Inferior parietal cortex (tissue), 1 donor: ENCODE data around the gene NTNG1.

Experiments
- DNase-seq: peaks from one replicate; pipeline ENCODE4 v3.0.0-alpha.2; 2016; ENCODE audit errors: extremely low spot score

The NTNG1 gene

GRCh38 chr1:107262467-107263286 is 121.8 kb downstream of the NTNG1 start:
- DNase-seq, result no peak

DNA sequence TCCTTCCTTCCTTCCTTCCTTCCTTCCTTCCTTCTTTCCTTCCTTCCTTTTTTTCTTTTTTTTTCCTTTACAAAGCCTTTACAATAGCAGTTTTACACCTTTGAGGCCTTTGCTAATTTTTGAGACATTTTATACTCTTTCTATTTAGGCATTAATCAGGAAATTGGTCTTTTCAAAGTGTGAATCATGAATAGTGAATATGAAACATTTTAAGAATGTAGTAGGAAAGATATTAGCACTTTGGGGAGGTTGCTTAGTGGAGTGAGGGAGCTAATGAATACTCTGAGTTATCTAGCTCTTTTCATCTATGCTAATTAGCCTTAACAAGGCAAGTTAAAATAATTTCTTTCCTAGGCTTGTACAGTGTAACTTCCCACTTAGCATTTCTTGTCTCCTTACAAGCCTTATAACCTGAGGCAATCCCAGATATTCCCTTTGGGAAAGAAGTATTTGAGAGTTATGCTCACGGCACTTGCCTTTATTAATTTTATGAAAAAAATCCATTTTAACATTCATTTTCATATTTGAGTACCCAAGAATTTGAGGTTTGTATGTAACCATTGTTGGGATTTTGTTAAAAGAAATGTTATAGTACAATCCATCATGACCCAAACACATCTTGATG is 122.6 kb downstream of the NTNG1 start:
- DNase-seq, result no peak

- no peak for DNase-seq
Observed at GRCh38 chr1:107264007-107264406, 123.2 kb downstream of the NTNG1 start.

DNA sequence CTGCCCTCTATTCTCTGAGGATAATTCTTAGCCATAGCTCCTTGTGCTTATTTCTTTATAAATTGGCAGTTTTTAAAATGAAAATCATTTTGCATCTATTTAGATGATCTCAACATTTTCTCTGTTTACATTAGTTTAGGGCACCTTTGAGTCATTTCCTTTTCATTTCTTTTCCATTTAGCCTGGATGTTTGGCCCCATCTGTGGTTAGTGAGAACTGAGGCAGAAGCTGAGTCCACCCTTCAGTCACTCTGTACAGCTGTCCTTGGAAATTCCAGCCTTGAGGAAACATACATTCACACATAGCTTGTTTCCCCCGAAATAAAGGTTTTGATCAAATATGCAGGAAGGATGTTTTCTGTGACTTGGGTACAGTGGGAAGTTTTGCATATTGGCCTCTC is 123.7 kb downstream of the NTNG1 start:
- DNase-seq, result no peak

GRCh38 chr1:107267489-107267888 is 126.7 kb downstream of the NTNG1 start:
- DNase-seq, result no peak

- no peak for DNase-seq
Observed at GRCh38 chr1:107272321-107272720, 131.5 kb downstream of the NTNG1 start.

- DNase-seq, result no peak
Observed at GRCh38 chr1:107273515-107273914, 132.7 kb downstream of the NTNG1 start.

- no peak for DNase-seq
Observed at GRCh38 chr1:107274227-107274626, 133.4 kb downstream of the NTNG1 start.

DNA sequence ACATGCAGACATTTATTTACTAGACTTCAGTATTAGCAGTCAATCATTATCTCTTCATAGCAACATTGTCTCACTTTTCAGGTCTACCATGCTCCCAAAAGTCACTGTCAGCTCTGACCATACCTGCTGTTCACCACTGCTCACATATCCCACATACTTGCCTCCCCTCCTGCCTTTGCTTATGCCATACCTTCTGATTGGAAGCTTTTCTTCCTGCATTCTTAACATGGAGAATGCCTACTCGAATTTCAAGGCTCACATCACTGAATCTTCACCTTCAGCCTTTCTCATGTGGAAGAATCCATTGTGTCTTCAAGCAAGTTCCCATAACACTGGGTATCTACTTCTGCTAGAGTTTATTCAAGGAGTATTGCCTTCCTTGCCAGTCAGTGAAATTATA is 135.4 kb downstream of the NTNG1 start:
- no peak for DNase-seq

DNA sequence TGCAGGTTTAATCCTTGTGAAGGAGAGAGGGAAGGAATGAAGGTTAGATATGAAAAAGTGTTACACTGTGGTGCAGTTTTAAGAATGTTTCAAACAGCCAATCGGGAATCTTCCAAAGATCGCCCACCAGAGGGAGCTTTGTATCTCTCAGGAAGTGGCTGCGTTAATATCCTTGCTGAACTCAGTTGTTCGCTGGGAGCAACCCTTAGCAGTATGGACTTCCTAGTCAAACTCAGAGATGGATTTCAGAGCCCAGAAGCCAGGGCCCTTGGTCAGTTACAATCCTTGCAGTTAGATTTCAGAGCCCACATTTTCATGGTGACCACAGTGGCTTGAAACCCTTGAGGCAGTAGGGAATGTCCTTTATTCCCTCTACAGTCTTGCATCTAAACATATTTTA is 136.2 kb downstream of the NTNG1 start:
- DNase-seq, result peak; percentile 43

DNA sequence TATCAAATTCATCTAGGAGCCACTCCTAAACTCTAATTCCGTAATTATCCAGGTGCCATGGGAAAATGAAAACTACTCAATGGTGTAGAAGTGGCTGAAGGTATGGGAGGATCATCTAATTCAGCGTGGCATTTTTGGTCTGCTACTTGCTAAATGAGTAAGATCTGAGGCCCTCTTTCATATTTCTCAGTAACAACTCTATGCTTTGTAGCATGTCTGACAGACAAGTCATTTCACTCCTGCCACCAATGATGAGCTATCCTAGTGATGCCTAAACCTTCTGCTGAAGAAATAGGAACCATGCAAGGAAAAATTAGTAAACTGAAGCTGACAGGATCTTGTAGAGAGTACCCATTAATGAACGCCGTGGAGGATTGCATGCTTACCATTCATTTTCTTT is 145.3 kb downstream of the NTNG1 start:
- no peak for DNase-seq

DNA sequence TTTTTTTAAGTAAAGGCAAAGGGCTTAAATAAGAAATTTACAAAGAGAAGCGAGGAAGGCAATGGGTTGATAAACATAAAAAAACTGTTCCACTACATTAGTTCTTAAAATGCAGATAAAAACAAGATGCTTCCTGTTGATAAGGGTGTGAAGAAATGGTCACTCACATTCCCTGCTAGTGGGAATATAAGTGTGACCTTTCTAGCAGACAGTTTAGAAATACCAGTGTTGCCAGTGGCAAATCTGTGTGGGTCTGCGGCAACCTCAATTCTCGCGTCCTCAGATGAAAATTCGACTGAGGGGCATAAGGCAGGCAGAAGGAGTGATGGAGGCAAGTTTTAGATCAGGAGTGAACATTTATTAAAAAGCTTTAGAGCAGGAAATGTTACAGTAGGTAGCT is 151.1 kb downstream of the NTNG1 start:
- DNase-seq, result no peak

GRCh38 chr1:107293901-107294613 is 153.2 kb downstream of the NTNG1 start:
- no peak for DNase-seq

- DNase-seq, result no peak
Observed at GRCh38 chr1:107294686-107295085, 153.8 kb downstream of the NTNG1 start.

- DNase-seq, result no peak
Observed at GRCh38 chr1:107297681-107298080, 156.8 kb downstream of the NTNG1 start.

- no peak for DNase-seq
Observed at GRCh38 chr1:107298526-107298925, 157.7 kb downstream of the NTNG1 start.

- no peak for DNase-seq
Observed at GRCh38 chr1:107299521-107299920, 158.7 kb downstream of the NTNG1 start.

DNA sequence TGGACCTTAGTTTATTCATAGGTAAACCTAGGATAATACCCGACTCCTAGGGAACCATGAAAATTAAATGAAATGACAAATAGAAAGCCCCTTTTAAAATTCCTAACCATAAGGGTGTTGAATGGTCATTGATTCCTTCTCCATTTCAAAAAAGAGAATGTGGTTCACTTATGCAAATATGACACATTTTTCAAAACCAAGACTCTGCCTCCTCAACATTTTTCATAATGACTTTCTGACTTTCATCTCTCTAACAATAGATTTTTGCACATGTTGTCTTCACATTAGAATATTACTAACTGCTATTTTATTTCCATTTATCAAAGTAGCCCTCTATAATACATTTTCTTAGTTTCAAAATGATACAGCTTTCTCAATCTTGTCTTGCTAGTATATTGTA is 169.1 kb downstream of the NTNG1 start:
- DNase-seq, result no peak

DNA sequence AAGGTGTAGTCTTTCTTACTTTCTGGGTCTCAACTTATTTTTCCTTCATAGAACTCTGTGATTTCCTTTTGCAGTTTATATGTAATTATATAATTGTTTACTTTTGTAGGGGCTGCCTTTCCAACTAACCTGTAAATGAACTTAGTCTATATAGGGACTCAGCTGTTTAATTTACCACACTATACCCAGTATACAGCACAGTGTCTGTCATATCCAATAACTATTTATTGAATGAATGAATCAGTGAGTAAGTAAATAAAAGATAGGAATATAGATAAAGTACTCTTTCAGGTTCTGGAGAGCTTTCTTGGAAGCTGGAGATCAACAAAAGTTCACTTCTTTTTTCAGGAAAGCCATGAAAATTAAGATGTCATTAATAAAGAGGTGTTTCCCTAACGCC is 174.8 kb downstream of the NTNG1 start:
- DNase-seq, result no peak

- no peak for DNase-seq
Observed at GRCh38 chr1:107318932-107319331, 178.1 kb downstream of the NTNG1 start.

- DNase-seq, result no peak
Observed at GRCh38 chr1:107323784-107324183, 182.9 kb downstream of the NTNG1 start.

DNA sequence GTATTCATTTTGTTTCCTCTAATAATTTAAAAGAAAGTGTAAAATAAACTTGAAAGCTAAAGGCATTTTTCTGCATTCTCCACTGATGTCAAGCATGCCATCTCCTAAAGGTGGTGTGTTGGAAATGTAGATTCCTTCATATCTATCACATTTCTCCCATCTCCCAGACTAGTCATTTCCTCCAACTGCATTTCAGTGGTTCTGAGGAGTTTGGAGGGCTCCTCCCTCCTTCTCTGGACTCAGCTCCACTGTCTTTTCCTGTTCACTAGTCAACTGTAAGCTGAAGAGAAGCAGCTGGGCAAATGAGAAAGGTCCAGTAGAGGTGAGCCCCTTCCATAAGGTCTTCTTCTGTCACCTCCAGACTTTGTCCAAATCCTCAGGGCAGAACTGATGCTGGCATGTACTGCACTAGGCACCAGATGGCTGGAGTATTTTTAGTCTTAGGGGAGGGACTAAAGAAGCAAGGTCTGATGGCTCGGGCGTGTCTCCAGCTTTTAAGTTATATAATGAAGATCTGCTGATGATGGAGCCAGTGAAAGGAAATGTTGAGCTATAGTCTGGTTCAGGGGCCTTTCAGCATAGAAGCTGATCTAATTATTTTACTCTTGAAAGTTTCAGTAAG is 186.1 kb downstream of the NTNG1 start:
- DNase-seq, result peak; percentile 38
